ENCODE data around the gene NPFFR1.
A peak's percentile ranks its signal among the peaks of the same experiment; 100 is the strongest.

Gene NPFFR1

GRCh38 chr10:70221030-70221429 lies 62.8 kb downstream of the NPFFR1 start:
- Mint-ChIP-seq H3K4me3 (no peak overlapping the region), H3K4me1 (peaks cover 27% of the 10 kb centered on the region), H3K36me3 (ENCODE audit: low read depth) (peaks cover 35% of the 10 kb centered on the region), H3K27ac (no peak overlapping the region), H3K27me3 (no peaks in the 10 kb centered on the region), H3K9me3 (no peaks in the 10 kb centered on the region)
- ATAC-seq: no peak
- DNase-seq: no peak

GRCh38 chr10:70212879-70213278 lies 70.9 kb downstream of the NPFFR1 start:
- Mint-ChIP-seq H3K27ac (no peak overlapping the region), H3K36me3 (ENCODE audit: low read depth) (peaks cover 49% of the 10 kb centered on the region), H3K4me1 (no peaks in the 10 kb centered on the region), H3K9me3 (no peaks in the 10 kb centered on the region), H3K4me3 (no peak overlapping the region), H3K27me3 (no peaks in the 10 kb centered on the region)
- DNase-seq (no peak), ATAC-seq (no peak)

- no peak overlapping the region for H3K4me3 Mint-ChIP-seq
- DNase-seq: no peak
- no peak overlapping the region for H3K27ac Mint-ChIP-seq
- no peaks in the 10 kb centered on the region for H3K9me3 Mint-ChIP-seq
- no peak for ATAC-seq
- H3K36me3 Mint-ChIP-seq (ENCODE audit: low read depth): peaks cover 50% of the 10 kb centered on the region
- H3K27me3 Mint-ChIP-seq: no peaks in the 10 kb centered on the region
- H3K4me1 Mint-ChIP-seq: no peaks in the 10 kb centered on the region
Observed at GRCh38 chr10:70212277-70212676, 71.5 kb downstream of the NPFFR1 start.

GRCh38 chr10:70206762-70207161 lies 77.0 kb downstream of the NPFFR1 start:
- peaks cover 54% of the 10 kb centered on the region for H3K36me3 Mint-ChIP-seq (ENCODE audit: low read depth)
- no peaks in the 10 kb centered on the region for H3K9me3 Mint-ChIP-seq
- no peaks in the 10 kb centered on the region for H3K4me1 Mint-ChIP-seq
- ATAC-seq: no peak
- no peak overlapping the region for H3K4me3 Mint-ChIP-seq
- H3K27me3 Mint-ChIP-seq: no peaks in the 10 kb centered on the region
- no peak for DNase-seq
- no peak overlapping the region for H3K27ac Mint-ChIP-seq

- Mint-ChIP-seq H3K27me3 (no peaks in the 10 kb centered on the region), H3K4me3 (no peak overlapping the region), H3K9me3 (no peaks in the 10 kb centered on the region), H3K27ac (peak overlapping the region; percentile 11), H3K36me3 (ENCODE audit: low read depth) (peaks cover 59% of the 10 kb centered on the region), H3K4me1 (peaks cover 29% of the 10 kb centered on the region)
- ATAC-seq: no peak
- no peak for DNase-seq
Observed at GRCh38 chr10:70201105-70201504, 82.7 kb downstream of the NPFFR1 start.

GRCh38 chr10:70198696-70199466 lies 84.9 kb downstream of the NPFFR1 start:
- no peak overlapping the region for H3K27ac Mint-ChIP-seq
- H3K9me3 Mint-ChIP-seq: no peaks in the 10 kb centered on the region
- no peak overlapping the region for H3K4me3 Mint-ChIP-seq
- no peaks in the 10 kb centered on the region for H3K27me3 Mint-ChIP-seq
- DNase-seq (no peak), ATAC-seq (no peak)
- peaks cover 29% of the 10 kb centered on the region for H3K4me1 Mint-ChIP-seq
- H3K36me3 Mint-ChIP-seq (ENCODE audit: low read depth): peaks cover 47% of the 10 kb centered on the region

Data from activated naive CD8-positive, alpha-beta T cell treated with anti-CD3 and anti-CD28 coated beads, Interleukin-2, amount 50 U/mL, for 24 hours (primary cell).